Ovary (tissue), 9 donors: ENCODE results near the gene DAGLA. TPM values are rescaled to one million over a fixed set of nuclear protein-coding genes. Genes with fewer than 3 reads are reported as not detected.
A peak's percentile ranks its signal among the peaks of the same experiment; 100 is the strongest.

Experiments
- DNase-seq, 5 donors: peaks; one replicate each; pipeline ENCODE4 v3.0.0-alpha.2; 2019 to 2020
- H3K27ac ChIP-seq, 2 donors: fragments of 200-600 bp; one replicate each; pipeline versions ENCODE4 v1.5.1 to v1.8.0; 2019 to 2022
- H3K27me3 ChIP-seq: fragments of 200-600 bp; one replicate; pipeline ENCODE4 v1.8.0; 2022
- H3K36me3 ChIP-seq: fragments of 200-600 bp; sonication (generic); one replicate; pipeline ENCODE4 v1.5.1; 2019
- H3K4me1 ChIP-seq: one replicate; pipeline ENCODE4 v1.8.1; 2013; ENCODE audit warnings: mild to moderate bottlenecking, moderate library complexity; ENCODE audit not compliant: insufficient read depth
- H3K4me3 ChIP-seq: fragments of 200-600 bp; sonication (generic); one replicate; pipeline ENCODE4 v1.5.1; 2017
- H3K9me3 ChIP-seq, 2 donors: fragments of 200-600 bp in 1 of 2; sonication (generic) in 1 of 2; one replicate each; pipeline versions ENCODE4 v1.5.1 to v1.8.1; 2013 to 2019; ENCODE audit warnings: mild to moderate bottlenecking in 1 of 2, moderate library complexity in 1 of 2
- CTCF ChIP-seq, 3 donors: fragments of 450-650 bp in 2 of 3; fragments of 200-600 bp in 1 of 3; IDR thresholded peaks; one replicate each; pipeline versions ENCODE4 v1.5.1 to v1.8.0; 2016 to 2022; ENCODE audit warnings: antibody characterized with exemption in 3 of 3, mild to moderate bottlenecking in 1 of 3
- EP300 ChIP-seq: sonication (generic); formaldehyde crosslinking; IDR thresholded peaks from one replicate; pipeline ENCODE4 v1.6.1; 2017; ENCODE audit warnings: antibody characterized with exemption
- POLR2A ChIP-seq: fragments of 450-650 bp; IDR thresholded peaks from one replicate; pipeline ENCODE4 v1.6.1; 2017; ENCODE audit warnings: antibody characterized with exemption, mild to moderate bottlenecking, moderate library complexity
- WGBS, 3 donors: extraction: QIAGEN DNeasy Blood & Tissue Kit in 1 of 3; methylation state at CpG; one replicate each; pipeline versions ENCODE4 v1.1.5 to v1.1.7; 2013 to 2017; 5-methylcytosine and 5-hydroxymethylcytosine counted together
- intact Hi-C, 4 donors: fragments of 100-400 bp; cut with DNase I; formaldehyde crosslinking; loops; one replicate each; pipeline versions ENCODE4 v1.11.0 to v1.15.1; 2022 to 2023
- polyA plus RNA-seq, 2 donors: library from polyadenylated mRNA; stranded (reverse); fragments of 200-250 nt in 1 of 2; fragments of 350-450 nt in 1 of 2; fragmentation: Illumina TruSeq in 1 of 2; extraction: RNeasy Lipid Tissue Mini Kit (QIAGEN cat#74804) in 1 of 2; gene quantifications; one replicate each; pipeline ENCODE4 v1.2.3, GENCODE V29; 2013 to 2014
- total RNA-seq, 7 donors: library from RNA; depleted of rRNA in 2 of 7; stranded (reverse); fragments of >200 nt in 2 of 7; fragmentation: NEBNext Ultra II Directional in 3 of 7; extraction: Animal tissue kit (Norgen Biotek cat#: 25700) in 3 of 7; gene quantifications; one replicate each; pipeline versions ENCODE4 v1.1.0 to v1.2.4, GENCODE V29; 2016 to 2023
- donor health status: DM: no; HTN: no; CAD: no; lungs with moderate emphysema.
- donor health status: DM: no; HTN: no; CAD: no.
- donor health status: Bipolar disorder and iron deficiency.
- donor health status: DM: yes; HTN: yes; CAD: no.
- donor health status: DM: no; HTN: no; CAD: no.
- donor health status: DM: yes; HTN: yes; CAD: no.

DAGLA gene
- total and polyA plus RNA-seq, 9 donors: 0.40 to 4.4 (median 1.5) TPM

- Histone ChIP-seq H3K4me1 (peaks cover 7% of the 10 kb centered on the region), H3K4me3 (no peak overlapping the region), H3K27me3 (no peaks in the 10 kb centered on the region), H3K36me3 (no peaks in the 10 kb centered on the region), H3K9me3 (no peaks in the 10 kb centered on the region), H3K27ac (no peak overlapping the region)
- intact Hi-C loops: no loop called here
- WGBS, 3 donors: 85 to 88% (median 88%) methylated on average over 17 of the region's 17 CpGs
- DNase-seq: no peak
- TF ChIP-seq EP300: no peak
- no peak for TF ChIP-seq POLR2A
- TF ChIP-seq CTCF (IDR thresholded peaks at IDR 0.05): no peak
Observed at GRCh38 chr11:61690706-61691379, 10.7 kb downstream of the DAGLA start.

- Histone ChIP-seq H3K36me3 (no peaks in the 10 kb centered on the region), H3K9me3 (no peaks in the 10 kb centered on the region), H3K4me1 (peaks cover 8% of the 10 kb centered on the region), H3K27me3 (no peaks in the 10 kb centered on the region), H3K4me3 (no peak overlapping the region), H3K27ac (no peak overlapping the region)
- intact Hi-C loops: no loop called here
- TF ChIP-seq EP300 (no peak), POLR2A (no peak), CTCF (IDR thresholded peaks at IDR 0.05) (no peak)
- WGBS, 3 donors: 68 to 81% (median 76%) methylated on average over 12 of the region's 12 CpGs
- no peak for DNase-seq
Observed at GRCh38 chr11:61691380-61692156, 11.4 kb downstream of the DAGLA start.

- no peak overlapping the region for H3K27ac ChIP-seq
- no peaks in the 10 kb centered on the region for H3K27me3 ChIP-seq
- peaks cover 10% of the 10 kb centered on the region for H3K4me1 ChIP-seq
- no peaks in the 10 kb centered on the region for H3K36me3 ChIP-seq
- H3K4me3 ChIP-seq: no peak overlapping the region
- 73 to 76% (median 75%) methylated on average over 11 of the region's 11 CpGs for WGBS, 3 donors
- intact Hi-C loops: no loop called here
- TF ChIP-seq POLR2A (no peak), EP300 (no peak), CTCF (IDR thresholded peaks at IDR 0.05) (no peak)
- no peaks in the 10 kb centered on the region for H3K9me3 ChIP-seq
- DNase-seq: peak in 1 of 5 donors; percentile 68
Observed at GRCh38 chr11:61693922-61694601, 13.9 kb downstream of the DAGLA start.

GRCh38 chr11:61694602-61694939 lies 14.4 kb downstream of the DAGLA start:
- H3K27me3 ChIP-seq: no peaks in the 10 kb centered on the region
- 91 to 92% (median 92%) methylated on average over 7 of the region's 7 CpGs for WGBS, 3 donors
- no peaks in the 10 kb centered on the region for H3K36me3 ChIP-seq
- intact Hi-C loops: no loop called here
- H3K9me3 ChIP-seq: no peaks in the 10 kb centered on the region
- peaks cover 10% of the 10 kb centered on the region for H3K4me1 ChIP-seq
- TF ChIP-seq CTCF (IDR thresholded peaks at IDR 0.05) (no peak), EP300 (no peak), POLR2A (no peak)
- H3K4me3 ChIP-seq: no peak overlapping the region
- DNase-seq: no peak
- no peak overlapping the region for H3K27ac ChIP-seq
